H9 (cell line): Measurements from ENCODE around the gene ITGB1BP1. TPM values are rescaled to one million over a fixed set of nuclear protein-coding genes. Genes with fewer than 3 reads are reported as not detected.

ENCODE experiments used
- DNase-seq: peaks from one replicate; pipeline ENCODE4 v3.0.0-alpha.2; 2017
- H2AFZ ChIP-seq: one replicate; pipeline ENCODE4 v1.6.1; 2013; ENCODE audit warnings: mild to moderate bottlenecking, low read length, control low read depth, moderate library complexity
- H2AK5ac ChIP-seq: 2 replicates; pipeline ENCODE4 v1.6.1; 2013; ENCODE audit warnings: low read length, control low read depth, mixed read lengths; ENCODE audit not compliant: insufficient read length
- H2BK120ac ChIP-seq: one replicate; pipeline ENCODE4 v1.6.1; 2013; ENCODE audit warnings: low read depth, mild to moderate bottlenecking, low read length, control low read depth, inconsistent platforms; ENCODE audit not compliant: poor library complexity, severe bottlenecking
- H2BK12ac ChIP-seq: 2 replicates; pipeline ENCODE4 v1.6.1; 2013; ENCODE audit warnings: low read length, control low read depth, mixed read lengths, low read depth; ENCODE audit not compliant: insufficient read length
- H2BK15ac ChIP-seq: 2 replicates; pipeline ENCODE4 v1.6.1; 2013; ENCODE audit warnings: low read depth, low read length, control low read depth
- H2BK20ac ChIP-seq: one replicate; pipeline ENCODE4 v1.6.1; 2013; ENCODE audit warnings: low read depth, mild to moderate bottlenecking, low read length, control low read depth, inconsistent platforms; ENCODE audit not compliant: poor library complexity, severe bottlenecking
- H2BK5ac ChIP-seq: 2 replicates; pipeline ENCODE4 v1.6.1; 2013; ENCODE audit warnings: low read length, control low read depth, mixed read lengths; ENCODE audit not compliant: insufficient read length
- H3K14ac ChIP-seq: 2 replicates; pipeline ENCODE4 v1.6.1; 2013; ENCODE audit warnings: low read length, control low read depth; ENCODE audit not compliant: insufficient read depth
- H3K18ac ChIP-seq: 2 replicates; pipeline ENCODE4 v1.6.1; 2013; ENCODE audit warnings: low read depth, mild to moderate bottlenecking, mixed read lengths, low read length, control low read depth; ENCODE audit not compliant: insufficient read length
- H3K23ac ChIP-seq: 2 replicates; pipeline ENCODE4 v1.6.1; 2013; ENCODE audit warnings: low read length, control low read depth, mixed read lengths, low read depth; ENCODE audit not compliant: insufficient read length
- H3K23me2 ChIP-seq: 2 replicates; pipeline ENCODE4 v1.6.1; 2013; ENCODE audit warnings: low read depth, mild to moderate bottlenecking, mixed read lengths, low read length, control low read depth; ENCODE audit not compliant: insufficient read length, poor library complexity, severe bottlenecking
- H3K27ac ChIP-seq: 2 replicates; pipeline ENCODE4 v1.5.1; 2013; ENCODE audit warnings: low read length, control low read depth, mixed read lengths, low read depth; ENCODE audit not compliant: insufficient read length
- H3K27me3 ChIP-seq: 2 replicates; pipeline ENCODE4 v1.6.1; 2013; ENCODE audit warnings: low read length, control low read depth, inconsistent platforms; ENCODE audit not compliant: insufficient read depth
- H3K4ac ChIP-seq: 2 replicates; pipeline ENCODE4 v1.6.1; 2013; ENCODE audit warnings: low read depth, mild to moderate bottlenecking, control low read depth, inconsistent platforms, low read length, moderate library complexity
- H3K4me1 ChIP-seq: 2 replicates; pipeline ENCODE4 v1.6.1; 2013; ENCODE audit warnings: low read length, control low read depth, inconsistent platforms; ENCODE audit not compliant: insufficient read depth
- H3K4me2 ChIP-seq: 2 replicates; pipeline ENCODE4 v1.6.1; 2013; ENCODE audit warnings: low read length, control low read depth, mixed read lengths; ENCODE audit not compliant: insufficient read length, insufficient read depth
- H3K56ac ChIP-seq: 2 replicates; pipeline ENCODE4 v1.6.1; 2013; ENCODE audit warnings: low read depth, mild to moderate bottlenecking, mixed read lengths, low read length, control low read depth; ENCODE audit not compliant: insufficient read length
- H3K79me1 ChIP-seq: 2 replicates; pipeline ENCODE4 v1.6.1; 2013; ENCODE audit warnings: low read depth, mild to moderate bottlenecking, moderate library complexity, low read length, control low read depth, inconsistent platforms; ENCODE audit not compliant: insufficient read depth, poor library complexity, severe bottlenecking
- H3K79me2 ChIP-seq: 2 replicates; pipeline ENCODE4 v1.6.1; 2013; ENCODE audit warnings: low read length, control low read depth, inconsistent platforms; ENCODE audit not compliant: insufficient read depth
- H3K9ac ChIP-seq: 2 replicates; pipeline ENCODE4 v1.6.1; 2013; ENCODE audit warnings: low read length, control low read depth, mixed read lengths; ENCODE audit not compliant: insufficient read length; ENCODE audit errors: extremely low read depth
- H3K9me3 ChIP-seq: one replicate; pipeline ENCODE4 v1.6.1; 2013; ENCODE audit warnings: low read depth, low read length, inconsistent platforms; ENCODE audit not compliant: control insufficient read depth
- H3T11ph ChIP-seq: one replicate; pipeline ENCODE4 v1.6.1; 2013; ENCODE audit warnings: mild to moderate bottlenecking, low read length, control low read depth, inconsistent platforms
- H4K20me1 ChIP-seq: one replicate; pipeline ENCODE4 v1.6.1; 2013; ENCODE audit not compliant: control insufficient read depth, insufficient read length, insufficient read depth
- H4K5ac ChIP-seq: 2 replicates; pipeline ENCODE4 v1.6.1; 2013; ENCODE audit warnings: low read depth, mild to moderate bottlenecking, mixed read lengths, low read length, control low read depth; ENCODE audit not compliant: insufficient read length
- H4K8ac ChIP-seq: replicated peaks from 2 replicates; pipeline ENCODE4 v1.6.1; 2013; ENCODE audit warnings: low read length, control low read depth, mixed read lengths, low read depth; ENCODE audit not compliant: insufficient read length
- H4K91ac ChIP-seq: 2 replicates; pipeline ENCODE4 v1.6.1; 2013; ENCODE audit warnings: low read depth, mild to moderate bottlenecking, moderate library complexity, mixed read lengths, low read length, control low read depth; ENCODE audit not compliant: insufficient read length
- H3K27ac Mint-ChIP-seq, 3 experiments: 2 replicates in 2 of 3; 3 replicates in 1 of 3; pipeline ENCODE4 v1.8.0; 2020 to 2021; ENCODE audit warnings: mixed read lengths in 3 of 3, mild to moderate bottlenecking in 1 of 3, moderate library complexity in 1 of 3
- H3K27me3 Mint-ChIP-seq: 2 replicates; pipeline ENCODE4 v1.8.0; 2021; ENCODE audit warnings: low read depth, mild to moderate bottlenecking, moderate library complexity, mixed read lengths
- H3K36me3 Mint-ChIP-seq, 3 experiments: 2 replicates in 2 of 3; 3 replicates in 1 of 3; pipeline ENCODE4 v1.8.0; 2020 to 2021; ENCODE audit warnings: low read depth in 3 of 3, mixed read lengths in 3 of 3; ENCODE audit not compliant: insufficient read depth in 1 of 3
- H3K4me1 Mint-ChIP-seq, 2 experiments: 2 replicates each; pipeline ENCODE4 v1.8.0; 2020; ENCODE audit warnings: mixed read lengths in 2 of 2
- H3K4me3 Mint-ChIP-seq, 2 experiments: 2 replicates in 1 of 2; 3 replicates in 1 of 2; pipeline ENCODE4 v1.8.0; 2020 to 2021; ENCODE audit warnings: mild to moderate bottlenecking in 2 of 2, mixed read lengths in 2 of 2, moderate library complexity in 1 of 2
- H3K9me3 Mint-ChIP-seq, 2 experiments: 2 replicates in 1 of 2; 3 replicates in 1 of 2; pipeline ENCODE4 v1.8.0; 2020; ENCODE audit warnings: mild to moderate bottlenecking in 2 of 2, mixed read lengths in 2 of 2, moderate library complexity in 1 of 2
- WGBS: extraction: QIAGEN DNeasy Blood & Tissue Kit; methylation state at CpG from one replicate; pipeline ENCODE4 v1.1.7; 2013; ENCODE audit warnings: missing lambda C conversion rate, low lambda C conversion rate, mixed read lengths; ENCODE audit not compliant: insufficient read length; ENCODE audit errors: extremely low coverage; 5-methylcytosine and 5-hydroxymethylcytosine counted together
- total RNA-seq: library from RNA; stranded (reverse); gene quantifications from 2 replicates; pipeline ENCODE4 v1.2.1, GENCODE V29; 2021
- TF ChIP-seq, protein P1 (sequence below): fragments of 200-600 bp; sonication (generic); conservative IDR thresholded peaks from 3 replicates; pipeline ENCODE4 v1.8.0; 2021; ENCODE audit warnings: antibody characterized with exemption, mild to moderate bottlenecking

Gene ITGB1BP1
- total RNA-seq, 1 experiment from 2014 or later, result 38.7 TPM

DNA sequence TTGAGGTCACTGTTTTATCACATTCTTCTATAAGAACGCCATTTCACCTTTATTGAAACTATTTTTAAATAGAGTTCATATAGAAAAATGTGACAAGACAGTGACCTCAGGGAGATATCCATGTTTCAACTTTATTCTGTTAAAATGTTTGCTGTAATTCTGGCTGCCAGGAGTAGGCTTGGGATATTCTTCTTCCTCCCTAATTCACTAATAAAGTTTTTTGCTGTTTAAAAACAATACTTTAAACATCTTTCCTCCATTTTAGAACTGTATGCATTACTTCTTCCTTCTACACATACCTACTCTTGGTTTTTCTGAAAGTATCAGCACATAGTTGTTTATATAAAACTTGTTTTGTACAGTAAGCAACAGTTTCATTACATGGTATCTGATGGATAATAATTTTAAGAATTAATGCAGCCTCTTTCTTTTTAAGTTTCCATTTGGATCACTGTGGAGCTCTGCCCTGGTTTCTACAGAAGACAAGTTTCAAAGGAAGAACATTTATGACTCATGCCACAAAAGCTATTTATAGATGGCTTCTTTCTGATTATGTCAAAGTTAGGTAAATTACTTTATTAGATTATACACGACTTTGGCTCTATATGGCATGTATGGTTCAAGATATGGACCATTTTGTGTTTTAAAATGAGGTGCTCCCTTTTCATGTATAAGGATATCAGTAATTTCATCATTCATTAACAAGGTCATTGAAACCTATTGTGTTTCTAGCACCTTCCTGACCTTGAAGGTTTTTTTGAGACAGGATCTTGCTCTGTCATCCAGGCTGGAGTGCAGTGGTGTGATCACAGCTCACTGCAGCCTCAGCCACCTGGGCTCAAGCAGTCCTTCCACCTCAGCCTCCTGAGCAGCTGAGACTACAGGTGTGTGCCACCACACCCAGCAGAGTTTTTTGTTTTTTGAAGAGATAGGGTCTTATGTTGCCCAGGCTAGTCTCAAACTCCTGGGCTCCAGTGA is 7.3 kb upstream of the ITGB1BP1 start:
- Histone ChIP-seq H4K91ac (no peak overlapping the region), H3K4me2 (no peak overlapping the region), H2AFZ (no peak overlapping the region), H2BK20ac (no peak overlapping the region), H3K4ac (no peak overlapping the region), H3K9me3 (no peaks in the 10 kb centered on the region), H4K8ac (no peak overlapping the region), H3K27me3 (no peaks in the 10 kb centered on the region), H3K23ac (no peak overlapping the region), H3K27ac (no peak overlapping the region), H2BK120ac (no peak overlapping the region), H2BK15ac (no peak overlapping the region), H3K14ac (no peak overlapping the region), H4K5ac (no peak overlapping the region), H3K18ac (no peak overlapping the region), H3K79me1 (no peaks in the 10 kb centered on the region), H3K79me2 (no peaks in the 10 kb centered on the region; the same call in 1 of the 2 replicates), H4K20me1 (no peaks in the 10 kb centered on the region), H3T11ph (no peak overlapping the region), H3K4me1 (no peaks in the 10 kb centered on the region), H3K56ac (no peak overlapping the region), H2AK5ac (no peak overlapping the region), H3K23me2 (no peaks in the 10 kb centered on the region), H2BK12ac (no peak overlapping the region), H3K9ac (no peak overlapping the region), H2BK5ac (no peak overlapping the region)
- DNase-seq, result no peak
- H3K4me3 Mint-ChIP-seq, result no peak overlapping the region
- H3K4me1 Mint-ChIP-seq, result no peaks in the 10 kb centered on the region
- peaks cover 21 to 61% (median 60%) of the 10 kb centered on the region in 3 experiments; a peak in 6 of 7 replicates for H3K36me3 Mint-ChIP-seq
- TF ChIP-seq, protein P1, sequence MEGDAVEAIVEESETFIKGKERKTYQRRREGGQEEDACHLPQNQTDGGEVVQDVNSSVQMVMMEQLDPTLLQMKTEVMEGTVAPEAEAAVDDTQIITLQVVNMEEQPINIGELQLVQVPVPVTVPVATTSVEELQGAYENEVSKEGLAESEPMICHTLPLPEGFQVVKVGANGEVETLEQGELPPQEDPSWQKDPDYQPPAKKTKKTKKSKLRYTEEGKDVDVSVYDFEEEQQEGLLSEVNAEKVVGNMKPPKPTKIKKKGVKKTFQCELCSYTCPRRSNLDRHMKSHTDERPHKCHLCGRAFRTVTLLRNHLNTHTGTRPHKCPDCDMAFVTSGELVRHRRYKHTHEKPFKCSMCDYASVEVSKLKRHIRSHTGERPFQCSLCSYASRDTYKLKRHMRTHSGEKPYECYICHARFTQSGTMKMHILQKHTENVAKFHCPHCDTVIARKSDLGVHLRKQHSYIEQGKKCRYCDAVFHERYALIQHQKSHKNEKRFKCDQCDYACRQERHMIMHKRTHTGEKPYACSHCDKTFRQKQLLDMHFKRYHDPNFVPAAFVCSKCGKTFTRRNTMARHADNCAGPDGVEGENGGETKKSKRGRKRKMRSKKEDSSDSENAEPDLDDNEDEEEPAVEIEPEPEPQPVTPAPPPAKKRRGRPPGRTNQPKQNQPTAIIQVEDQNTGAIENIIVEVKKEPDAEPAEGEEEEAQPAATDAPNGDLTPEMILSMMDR, result no peak
- no peaks in the 10 kb centered on the region for H3K9me3 Mint-ChIP-seq
- H3K27me3 Mint-ChIP-seq, result no peaks in the 10 kb centered on the region
- H3K27ac Mint-ChIP-seq, result no peak overlapping the region
- no CpG with 5 or more reads among the region's 2 CpGs for WGBS
